GM12874 (cell line): Measurements from ENCODE around the gene TTC7B.

Experiments
- CTCF ChIP-seq: IDR thresholded peaks from 2 replicates; pipeline ENCODE4 v1.5.1; 2011; ENCODE audit warnings: low read depth, mild to moderate bottlenecking, control low read depth, low read length, moderate library complexity; ENCODE audit not compliant: insufficient read depth

TTC7B gene

GRCh38 chr14:90681929-90682328, 134.3 kb downstream of the TTC7B start:
- TF ChIP-seq CTCF = no peak

GRCh38 chr14:90678846-90679362, 137.3 kb downstream of the TTC7B start:
- no peak for TF ChIP-seq CTCF

- no peak for TF ChIP-seq CTCF
Measured at GRCh38 chr14:90678420-90678819, 137.8 kb downstream of the TTC7B start.

GRCh38 chr14:90677484-90678050, 138.7 kb downstream of the TTC7B start:
- TF ChIP-seq CTCF = no peak

GRCh38 chr14:90676912-90677311, 139.3 kb downstream of the TTC7B start:
- no peak for TF ChIP-seq CTCF

- no peak for TF ChIP-seq CTCF
Measured at GRCh38 chr14:90676356-90676755, 139.9 kb downstream of the TTC7B start.

- TF ChIP-seq CTCF = no peak
Measured at GRCh38 chr14:90675399-90675798, 140.8 kb downstream of the TTC7B start.
